Measurements from ENCODE around the gene UPP2. TPM values are rescaled to one million over a fixed set of nuclear protein-coding genes. Genes with fewer than 3 reads are reported as not detected.

UPP2 gene
- total and polyA plus RNA-seq, 2 of the 13 experiments (the other 11 are each of a cell fraction or from before 2014, with no cell fraction given): 0.07 to 0.28 TPM

DNA sequence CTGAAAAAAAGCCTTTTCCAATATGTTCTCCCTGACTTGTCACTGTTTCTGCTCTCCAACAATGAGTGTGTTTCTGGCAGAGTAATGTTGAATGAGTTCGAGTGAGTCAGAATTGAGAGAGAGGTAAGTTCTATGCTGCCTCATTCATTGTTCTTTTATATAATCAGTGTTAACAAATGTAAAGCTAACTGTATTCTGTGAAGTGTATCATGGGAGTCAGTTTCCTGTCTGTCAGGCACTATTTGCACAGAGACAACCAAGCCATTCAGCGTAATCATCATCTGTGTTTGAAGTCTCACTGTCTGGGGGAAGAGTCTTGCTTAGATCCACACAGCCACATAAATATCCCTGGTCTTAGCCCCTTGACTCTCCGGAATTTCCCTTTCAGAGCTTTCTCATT is 22.0 kb upstream of the UPP2 start (continued):
- TF ChIP-seq, protein P1, sequence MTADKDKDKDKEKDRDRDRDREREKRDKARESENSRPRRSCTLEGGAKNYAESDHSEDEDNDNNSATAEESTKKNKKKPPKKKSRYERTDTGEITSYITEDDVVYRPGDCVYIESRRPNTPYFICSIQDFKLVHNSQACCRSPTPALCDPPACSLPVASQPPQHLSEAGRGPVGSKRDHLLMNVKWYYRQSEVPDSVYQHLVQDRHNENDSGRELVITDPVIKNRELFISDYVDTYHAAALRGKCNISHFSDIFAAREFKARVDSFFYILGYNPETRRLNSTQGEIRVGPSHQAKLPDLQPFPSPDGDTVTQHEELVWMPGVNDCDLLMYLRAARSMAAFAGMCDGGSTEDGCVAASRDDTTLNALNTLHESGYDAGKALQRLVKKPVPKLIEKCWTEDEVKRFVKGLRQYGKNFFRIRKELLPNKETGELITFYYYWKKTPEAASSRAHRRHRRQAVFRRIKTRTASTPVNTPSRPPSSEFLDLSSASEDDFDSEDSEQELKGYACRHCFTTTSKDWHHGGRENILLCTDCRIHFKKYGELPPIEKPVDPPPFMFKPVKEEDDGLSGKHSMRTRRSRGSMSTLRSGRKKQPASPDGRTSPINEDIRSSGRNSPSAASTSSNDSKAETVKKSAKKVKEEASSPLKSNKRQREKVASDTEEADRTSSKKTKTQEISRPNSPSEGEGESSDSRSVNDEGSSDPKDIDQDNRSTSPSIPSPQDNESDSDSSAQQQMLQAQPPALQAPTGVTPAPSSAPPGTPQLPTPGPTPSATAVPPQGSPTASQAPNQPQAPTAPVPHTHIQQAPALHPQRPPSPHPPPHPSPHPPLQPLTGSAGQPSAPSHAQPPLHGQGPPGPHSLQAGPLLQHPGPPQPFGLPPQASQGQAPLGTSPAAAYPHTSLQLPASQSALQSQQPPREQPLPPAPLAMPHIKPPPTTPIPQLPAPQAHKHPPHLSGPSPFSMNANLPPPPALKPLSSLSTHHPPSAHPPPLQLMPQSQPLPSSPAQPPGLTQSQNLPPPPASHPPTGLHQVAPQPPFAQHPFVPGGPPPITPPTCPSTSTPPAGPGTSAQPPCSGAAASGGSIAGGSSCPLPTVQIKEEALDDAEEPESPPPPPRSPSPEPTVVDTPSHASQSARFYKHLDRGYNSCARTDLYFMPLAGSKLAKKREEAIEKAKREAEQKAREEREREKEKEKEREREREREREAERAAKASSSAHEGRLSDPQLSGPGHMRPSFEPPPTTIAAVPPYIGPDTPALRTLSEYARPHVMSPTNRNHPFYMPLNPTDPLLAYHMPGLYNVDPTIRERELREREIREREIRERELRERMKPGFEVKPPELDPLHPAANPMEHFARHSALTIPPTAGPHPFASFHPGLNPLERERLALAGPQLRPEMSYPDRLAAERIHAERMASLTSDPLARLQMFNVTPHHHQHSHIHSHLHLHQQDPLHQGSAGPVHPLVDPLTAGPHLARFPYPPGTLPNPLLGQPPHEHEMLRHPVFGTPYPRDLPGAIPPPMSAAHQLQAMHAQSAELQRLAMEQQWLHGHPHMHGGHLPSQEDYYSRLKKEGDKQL (CRISPR knock-in tag; IDR thresholded peaks at IDR 0.05; ENCODE audit: low read depth): peak; percentile 75; the same call in 1 of the 2 replicates
- TF ChIP-seq ZNF790 (CRISPR knock-in tag; IDR thresholded peaks at IDR 0.05; ENCODE audit: borderline replicate concordance): no peak
- TF ChIP-seq ZNF607 (CRISPR knock-in tag; IDR thresholded peaks at IDR 0.05; ENCODE audit: borderline replicate concordance): no peak
- TF ChIP-seq, protein P2, sequence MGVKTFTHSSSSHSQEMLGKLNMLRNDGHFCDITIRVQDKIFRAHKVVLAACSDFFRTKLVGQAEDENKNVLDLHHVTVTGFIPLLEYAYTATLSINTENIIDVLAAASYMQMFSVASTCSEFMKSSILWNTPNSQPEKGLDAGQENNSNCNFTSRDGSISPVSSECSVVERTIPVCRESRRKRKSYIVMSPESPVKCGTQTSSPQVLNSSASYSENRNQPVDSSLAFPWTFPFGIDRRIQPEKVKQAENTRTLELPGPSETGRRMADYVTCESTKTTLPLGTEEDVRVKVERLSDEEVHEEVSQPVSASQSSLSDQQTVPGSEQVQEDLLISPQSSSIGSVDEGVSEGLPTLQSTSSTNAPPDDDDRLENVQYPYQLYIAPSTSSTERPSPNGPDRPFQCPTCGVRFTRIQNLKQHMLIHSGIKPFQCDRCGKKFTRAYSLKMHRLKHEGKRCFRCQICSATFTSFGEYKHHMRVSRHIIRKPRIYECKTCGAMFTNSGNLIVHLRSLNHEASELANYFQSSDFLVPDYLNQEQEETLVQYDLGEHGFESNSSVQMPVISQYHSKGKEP (CRISPR knock-in tag; IDR thresholded peaks at IDR 0.05): no peak
- peak; percentile 85; the same call in 1 of the 2 replicates for TF ChIP-seq MEIS2 (CRISPR knock-in tag; IDR thresholded peaks at IDR 0.05)
- no peak for TF ChIP-seq MYNN (CRISPR knock-in tag; IDR thresholded peaks at IDR 0.05; ENCODE audit: low read depth)
- peak; percentile 82 for TF ChIP-seq GATAD2A (CRISPR knock-in tag; IDR thresholded peaks at IDR 0.05)
- TF ChIP-seq, protein P3, sequence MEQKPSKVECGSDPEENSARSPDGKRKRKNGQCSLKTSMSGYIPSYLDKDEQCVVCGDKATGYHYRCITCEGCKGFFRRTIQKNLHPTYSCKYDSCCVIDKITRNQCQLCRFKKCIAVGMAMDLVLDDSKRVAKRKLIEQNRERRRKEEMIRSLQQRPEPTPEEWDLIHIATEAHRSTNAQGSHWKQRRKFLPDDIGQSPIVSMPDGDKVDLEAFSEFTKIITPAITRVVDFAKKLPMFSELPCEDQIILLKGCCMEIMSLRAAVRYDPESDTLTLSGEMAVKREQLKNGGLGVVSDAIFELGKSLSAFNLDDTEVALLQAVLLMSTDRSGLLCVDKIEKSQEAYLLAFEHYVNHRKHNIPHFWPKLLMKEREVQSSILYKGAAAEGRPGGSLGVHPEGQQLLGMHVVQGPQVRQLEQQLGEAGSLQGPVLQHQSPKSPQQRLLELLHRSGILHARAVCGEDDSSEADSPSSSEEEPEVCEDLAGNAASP (CRISPR knock-in tag; IDR thresholded peaks at IDR 0.05; ENCODE audit: borderline replicate concordance): peak; percentile 56; the same call in 1 of the 2 replicates
- TF ChIP-seq TEAD2 (CRISPR knock-in tag; IDR thresholded peaks at IDR 0.05): no peak
- no peak for TF ChIP-seq HOXA9 (CRISPR knock-in tag; IDR thresholded peaks at IDR 0.05; ENCODE audit: borderline replicate concordance)
- no peak for TF ChIP-seq NPAS2 (CRISPR knock-in tag; IDR thresholded peaks at IDR 0.05; ENCODE audit: borderline replicate concordance)
- no peak for TF ChIP-seq NCOA1 (CRISPR knock-in tag; IDR thresholded peaks at IDR 0.05)
- no peak for TF ChIP-seq CAMTA2 (CRISPR knock-in tag; IDR thresholded peaks at IDR 0.05; ENCODE audit: borderline replicate concordance)
- TF ChIP-seq, protein P4, sequence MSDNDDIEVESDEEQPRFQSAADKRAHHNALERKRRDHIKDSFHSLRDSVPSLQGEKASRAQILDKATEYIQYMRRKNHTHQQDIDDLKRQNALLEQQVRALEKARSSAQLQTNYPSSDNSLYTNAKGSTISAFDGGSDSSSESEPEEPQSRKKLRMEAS (IDR thresholded peaks at IDR 0.05): peak; percentile 54; the same call in 1 of the 2 replicates
- no peak for TF ChIP-seq ZNF432 (CRISPR knock-in tag; IDR thresholded peaks at IDR 0.05; ENCODE audit: borderline replicate concordance)
- TF ChIP-seq RFX3 (CRISPR knock-in tag; IDR thresholded peaks at IDR 0.05): no peak
- TF ChIP-seq LCORL (IDR thresholded peaks at IDR 0.05): no peak
- TF ChIP-seq LCORL (CRISPR knock-in tag; IDR thresholded peaks at IDR 0.05): peak; percentile 57; the same call in 1 of the 2 replicates
- TF ChIP-seq NFIC (IDR thresholded peaks at IDR 0.05; ENCODE audit: low read length): peak; percentile 88; the same call in 1 of the 2 replicates
- TF ChIP-seq YEATS2 (CRISPR knock-in tag; IDR thresholded peaks at IDR 0.05; ENCODE audit: borderline replicate concordance): no peak
